ENCODE data around the gene HS3ST3A1.

HS3ST3A1 gene

GRCh38 chr17:13599168-13599577, 2.6 kb downstream of the HS3ST3A1 start:
- H3K4me3 ChIP-seq (ENCODE audit: insufficient read depth, low read depth, low read length, poor library complexity, severe bottlenecking), result no peak overlapping the region
- DNase-seq, result no peak

GRCh38 chr17:13598353-13599167, 3.2 kb downstream of the HS3ST3A1 start:
- no peak for DNase-seq
- no peak overlapping the region for H3K27ac ChIP-seq (ENCODE audit: insufficient read depth, low read length, poor library complexity, severe bottlenecking)
- peaks cover 15% of the 10 kb centered on the region for H3K4me1 ChIP-seq (ENCODE audit: control insufficient read depth, insufficient read depth, low read length, poor library complexity, severe bottlenecking)
- no peaks in the 10 kb centered on the region for H3K9me3 ChIP-seq (ENCODE audit: control insufficient read depth, low read length)
- H3K27me3 ChIP-seq (replicated peaks; ENCODE audit: control insufficient read depth, insufficient read depth, low read length, poor library complexity, severe bottlenecking), result peaks cover 28% of the 10 kb centered on the region
- no peak overlapping the region for H3K4me3 ChIP-seq (ENCODE audit: insufficient read depth, low read depth, low read length, poor library complexity, severe bottlenecking)
- no peaks in the 10 kb centered on the region for H3K36me3 ChIP-seq (ENCODE audit: control insufficient read depth, insufficient read depth, low read length)

More at GRCh38 chr17:13599168-13599577, 2.6 kb downstream of the HS3ST3A1 start:
- Histone ChIP-seq H3K27me3 (replicated peaks; ENCODE audit: control insufficient read depth, insufficient read depth, low read length, poor library complexity, severe bottlenecking) (peaks cover 28% of the 10 kb centered on the region), H3K4me1 (ENCODE audit: control insufficient read depth, insufficient read depth, low read length, poor library complexity, severe bottlenecking) (peaks cover 15% of the 10 kb centered on the region), H3K9me3 (ENCODE audit: control insufficient read depth, low read length) (no peaks in the 10 kb centered on the region), H3K27ac (ENCODE audit: insufficient read depth, low read length, poor library complexity, severe bottlenecking) (no peak overlapping the region), H3K36me3 (ENCODE audit: control insufficient read depth, insufficient read depth, low read length) (no peaks in the 10 kb centered on the region)

- peak in 1 of 3 donors; percentile 10 for DNase-seq
- Histone ChIP-seq H3K9me3 (ENCODE audit: control insufficient read depth, low read length) (no peaks in the 10 kb centered on the region), H3K36me3 (ENCODE audit: control insufficient read depth, insufficient read depth, low read length) (no peaks in the 10 kb centered on the region), H3K4me1 (ENCODE audit: control insufficient read depth, insufficient read depth, low read length, poor library complexity, severe bottlenecking) (peaks cover 15% of the 10 kb centered on the region), H3K27me3 (replicated peaks; ENCODE audit: control insufficient read depth, insufficient read depth, low read length, poor library complexity, severe bottlenecking) (peaks cover 23% of the 10 kb centered on the region), H3K27ac (ENCODE audit: insufficient read depth, low read length, poor library complexity, severe bottlenecking) (no peak overlapping the region), H3K4me3 (ENCODE audit: insufficient read depth, low read depth, low read length, poor library complexity, severe bottlenecking) (no peak overlapping the region)
Observed at GRCh38 chr17:13597723-13598347, 3.9 kb downstream of the HS3ST3A1 start.

GRCh38 chr17:13596241-13596923, 5.3 kb downstream of the HS3ST3A1 start:
- DNase-seq, result no peak
- H3K4me1 ChIP-seq (ENCODE audit: control insufficient read depth, insufficient read depth, low read length, poor library complexity, severe bottlenecking), result peaks cover 9% of the 10 kb centered on the region
- no peak overlapping the region for H3K4me3 ChIP-seq (ENCODE audit: insufficient read depth, low read depth, low read length, poor library complexity, severe bottlenecking)
- no peaks in the 10 kb centered on the region for H3K36me3 ChIP-seq (ENCODE audit: control insufficient read depth, insufficient read depth, low read length)
- H3K27me3 ChIP-seq (replicated peaks; ENCODE audit: control insufficient read depth, insufficient read depth, low read length, poor library complexity, severe bottlenecking), result peaks cover 14% of the 10 kb centered on the region
- H3K27ac ChIP-seq (ENCODE audit: insufficient read depth, low read length, poor library complexity, severe bottlenecking), result no peak overlapping the region
- H3K9me3 ChIP-seq (ENCODE audit: control insufficient read depth, low read length), result no peaks in the 10 kb centered on the region

- Histone ChIP-seq H3K27ac (ENCODE audit: insufficient read depth, low read length, poor library complexity, severe bottlenecking) (no peak overlapping the region), H3K9me3 (ENCODE audit: control insufficient read depth, low read length) (no peaks in the 10 kb centered on the region), H3K27me3 (replicated peaks; ENCODE audit: control insufficient read depth, insufficient read depth, low read length, poor library complexity, severe bottlenecking) (peaks cover 6% of the 10 kb centered on the region), H3K36me3 (ENCODE audit: control insufficient read depth, insufficient read depth, low read length) (no peaks in the 10 kb centered on the region), H3K4me1 (ENCODE audit: control insufficient read depth, insufficient read depth, low read length, poor library complexity, severe bottlenecking) (peaks cover under 1% of the 10 kb centered on the region), H3K4me3 (ENCODE audit: insufficient read depth, low read depth, low read length, poor library complexity, severe bottlenecking) (no peak overlapping the region)
- no peak for DNase-seq
Observed at GRCh38 chr17:13595599-13595899, 6.2 kb downstream of the HS3ST3A1 start.

- H3K27me3 ChIP-seq (replicated peaks; ENCODE audit: control insufficient read depth, insufficient read depth, low read length, poor library complexity, severe bottlenecking), result peaks cover under 1% of the 10 kb centered on the region
- no peak overlapping the region for H3K27ac ChIP-seq (ENCODE audit: insufficient read depth, low read length, poor library complexity, severe bottlenecking)
- no peaks in the 10 kb centered on the region for H3K36me3 ChIP-seq (ENCODE audit: control insufficient read depth, insufficient read depth, low read length)
- H3K4me1 ChIP-seq (ENCODE audit: control insufficient read depth, insufficient read depth, low read length, poor library complexity, severe bottlenecking), result no peaks in the 10 kb centered on the region
- peak; percentile 52 to 69 (median 58) for DNase-seq
- H3K9me3 ChIP-seq (ENCODE audit: control insufficient read depth, low read length), result no peaks in the 10 kb centered on the region
- H3K4me3 ChIP-seq (ENCODE audit: insufficient read depth, low read depth, low read length, poor library complexity, severe bottlenecking), result no peak overlapping the region
Observed at GRCh38 chr17:13594762-13595598, 6.7 kb downstream of the HS3ST3A1 start.

- Histone ChIP-seq H3K27me3 (replicated peaks; ENCODE audit: control insufficient read depth, insufficient read depth, low read length, poor library complexity, severe bottlenecking) (no peaks in the 10 kb centered on the region), H3K36me3 (ENCODE audit: control insufficient read depth, insufficient read depth, low read length) (no peaks in the 10 kb centered on the region), H3K9me3 (ENCODE audit: control insufficient read depth, low read length) (no peaks in the 10 kb centered on the region), H3K4me3 (ENCODE audit: insufficient read depth, low read depth, low read length, poor library complexity, severe bottlenecking) (no peak overlapping the region), H3K4me1 (ENCODE audit: control insufficient read depth, insufficient read depth, low read length, poor library complexity, severe bottlenecking) (no peaks in the 10 kb centered on the region), H3K27ac (ENCODE audit: insufficient read depth, low read length, poor library complexity, severe bottlenecking) (no peak overlapping the region)
- DNase-seq, result no peak
Observed at GRCh38 chr17:13594310-13594709, 7.4 kb downstream of the HS3ST3A1 start.

- H3K27ac ChIP-seq (ENCODE audit: insufficient read depth, low read length, poor library complexity, severe bottlenecking), result no peak overlapping the region
- no peak for DNase-seq
- H3K4me1 ChIP-seq (ENCODE audit: control insufficient read depth, insufficient read depth, low read length, poor library complexity, severe bottlenecking), result no peaks in the 10 kb centered on the region
- no peak overlapping the region for H3K4me3 ChIP-seq (ENCODE audit: insufficient read depth, low read depth, low read length, poor library complexity, severe bottlenecking)
- no peaks in the 10 kb centered on the region for H3K36me3 ChIP-seq (ENCODE audit: control insufficient read depth, insufficient read depth, low read length)
- H3K9me3 ChIP-seq (ENCODE audit: control insufficient read depth, low read length), result no peaks in the 10 kb centered on the region
- no peaks in the 10 kb centered on the region for H3K27me3 ChIP-seq (replicated peaks; ENCODE audit: control insufficient read depth, insufficient read depth, low read length, poor library complexity, severe bottlenecking)
Observed at GRCh38 chr17:13593757-13594156, 8.0 kb downstream of the HS3ST3A1 start.

- no peaks in the 10 kb centered on the region for H3K36me3 ChIP-seq (ENCODE audit: control insufficient read depth, insufficient read depth, low read length)
- no peaks in the 10 kb centered on the region for H3K4me1 ChIP-seq (ENCODE audit: control insufficient read depth, insufficient read depth, low read length, poor library complexity, severe bottlenecking)
- no peak overlapping the region for H3K4me3 ChIP-seq (ENCODE audit: insufficient read depth, low read depth, low read length, poor library complexity, severe bottlenecking)
- no peak overlapping the region for H3K27ac ChIP-seq (ENCODE audit: insufficient read depth, low read length, poor library complexity, severe bottlenecking)
- no peak for DNase-seq
- no peaks in the 10 kb centered on the region for H3K9me3 ChIP-seq (ENCODE audit: control insufficient read depth, low read length)
- no peaks in the 10 kb centered on the region for H3K27me3 ChIP-seq (replicated peaks; ENCODE audit: control insufficient read depth, insufficient read depth, low read length, poor library complexity, severe bottlenecking)
Observed at GRCh38 chr17:13593021-13593751, 8.5 kb downstream of the HS3ST3A1 start.

All from effector memory CD4-positive, alpha-beta T cell (primary cell).